22Rv1 (cell line): ENCODE data around the gene FGGY.

ENCODE experiments used
- CTCF ChIP-seq: fragments of 450-650 bp; IDR thresholded peaks from 2 replicates; pipeline ENCODE4 v1.5.1; 2017; ENCODE audit warnings: mild to moderate bottlenecking
- ZFX ChIP-seq: fragments of 450-650 bp; IDR thresholded peaks from 2 replicates; pipeline ENCODE4 v1.6.1; 2017; ENCODE audit warnings: antibody characterized with exemption, borderline replicate concordance

- TF ChIP-seq CTCF (no peak), ZFX (no peak)
These were observed 116.4 kb downstream of the FGGY start for GRCh38 chr1:59413327-59413720.
